ENCODE data around the gene STAG1. TPM values are rescaled to one million over a fixed set of nuclear protein-coding genes. Genes with fewer than 3 reads are reported as not detected.
"Not testable (repeated sequence)": the region's sequence is repeated elsewhere in the genome, so short reads cannot be mapped to it uniquely, and the experiment has no call there.

Gene STAG1
- polyA plus RNA-seq, 3 donors from 2014 or later = 11.8 to 22.6 (median 14.6) TPM

- Mint-ChIP-seq H3K36me3 (peaks cover 4 to 18% (median 8%) of the 10 kb centered on the region in 3 donors), H3K4me3 (no peak overlapping the region), H3K27me3 (ENCODE audit: low read depth in 3 of 3) (peaks cover 0 to 4% (median 0%) of the 10 kb centered on the region in 3 donors), H3K4me1 (no peaks in the 10 kb centered on the region), H3K9me3 (no peaks in the 10 kb centered on the region), H3K27ac (peak overlapping the region in 1 of 6 donors; percentile 30)
- no peak for DNase-seq
Measured at GRCh38 chr3:136409549-136409948, 342.6 kb downstream of the STAG1 start.

GRCh38 chr3:136404056-136404455 lies 348.1 kb downstream of the STAG1 start:
- no peak overlapping the region for H3K4me3 Mint-ChIP-seq
- no peaks in the 10 kb centered on the region for H3K4me1 Mint-ChIP-seq
- H3K27ac Mint-ChIP-seq = peak overlapping the region in 1 of 6 donors; percentile 51
- H3K36me3 Mint-ChIP-seq = peaks cover 4 to 11% (median 4%) of the 10 kb centered on the region in 3 donors
- H3K9me3 Mint-ChIP-seq = no peaks in the 10 kb centered on the region
- no peak for DNase-seq
- H3K27me3 Mint-ChIP-seq (ENCODE audit: low read depth in 3 of 3) = peaks cover 0 to 3% (median 1%) of the 10 kb centered on the region in 3 donors

GRCh38 chr3:136396916-136397315 lies 355.3 kb downstream of the STAG1 start:
- Mint-ChIP-seq H3K9me3 (no peaks in the 10 kb centered on the region), H3K4me3 (no peak overlapping the region), H3K27ac (peak overlapping the region in 1 of 6 donors; percentile 17), H3K4me1 (no peaks in the 10 kb centered on the region), H3K36me3 (peaks cover 3 to 12% (median 3%) of the 10 kb centered on the region in 3 donors), H3K27me3 (ENCODE audit: low read depth in 3 of 3) (peaks cover 0 to 1% (median 0%) of the 10 kb centered on the region in 3 donors)
- no peak for DNase-seq

GRCh38 chr3:136390574-136390973 lies 361.6 kb downstream of the STAG1 start:
- Mint-ChIP-seq H3K4me1 (no peaks in the 10 kb centered on the region), H3K27ac (no peak overlapping the region)

GRCh38 chr3:136387031-136387430 lies 365.1 kb downstream of the STAG1 start:
- H3K4me3 Mint-ChIP-seq = no peak overlapping the region

More at GRCh38 chr3:136390574-136390973, 361.6 kb downstream of the STAG1 start:
- peaks cover 0 to 3% (median 0%) of the 10 kb centered on the region in 3 donors for H3K36me3 Mint-ChIP-seq
- no peaks in the 10 kb centered on the region for H3K27me3 Mint-ChIP-seq (ENCODE audit: low read depth in 3 of 3)
- DNase-seq = no peak
- no peak overlapping the region for H3K4me3 Mint-ChIP-seq
- no peaks in the 10 kb centered on the region for H3K9me3 Mint-ChIP-seq

GRCh38 chr3:136385457-136385856 lies 366.7 kb downstream of the STAG1 start:
- peaks cover 0 to 4% (median 3%) of the 10 kb centered on the region in 3 donors for H3K36me3 Mint-ChIP-seq
- DNase-seq = no peak
- no peaks in the 10 kb centered on the region for H3K9me3 Mint-ChIP-seq
- H3K4me1 Mint-ChIP-seq = no peaks in the 10 kb centered on the region
- no peaks in the 10 kb centered on the region for H3K27me3 Mint-ChIP-seq (ENCODE audit: low read depth in 3 of 3)
- no peak overlapping the region for H3K4me3 Mint-ChIP-seq
- no peak overlapping the region for H3K27ac Mint-ChIP-seq

More at GRCh38 chr3:136387031-136387430, 365.1 kb downstream of the STAG1 start:
- peaks cover 0 to 3% (median 0%) of the 10 kb centered on the region in 3 donors for H3K36me3 Mint-ChIP-seq
- H3K4me1 Mint-ChIP-seq = no peaks in the 10 kb centered on the region
- no peak overlapping the region for H3K27ac Mint-ChIP-seq
- DNase-seq = no peak
- no peaks in the 10 kb centered on the region for H3K27me3 Mint-ChIP-seq (ENCODE audit: low read depth in 3 of 3)
- H3K9me3 Mint-ChIP-seq = no peaks in the 10 kb centered on the region

- peaks cover 7 to 13% (median 7%) of the 10 kb centered on the region in 3 donors for H3K36me3 Mint-ChIP-seq
- peaks cover 0 to 2% (median 0%) of the 10 kb centered on the region in 3 donors for H3K27me3 Mint-ChIP-seq (ENCODE audit: low read depth in 3 of 3)
- H3K9me3 Mint-ChIP-seq = peaks cover 0 to 2% (median 0%) of the 10 kb centered on the region in 6 donors
- no peak overlapping the region for H3K4me3 Mint-ChIP-seq
- H3K4me1 Mint-ChIP-seq = no peaks in the 10 kb centered on the region
- peak overlapping the region in 2 of 6 donors; percentile 3 to 28 for H3K27ac Mint-ChIP-seq
- DNase-seq = no peak
Measured at GRCh38 chr3:136381051-136381450, 371.1 kb downstream of the STAG1 start.

- peaks cover 7 to 14% (median 7%) of the 10 kb centered on the region in 3 donors for H3K36me3 Mint-ChIP-seq
- no peaks in the 10 kb centered on the region for H3K4me1 Mint-ChIP-seq
- H3K4me3 Mint-ChIP-seq = no peak overlapping the region
- H3K27me3 Mint-ChIP-seq (ENCODE audit: low read depth in 3 of 3) = peaks cover 0 to 2% (median 0%) of the 10 kb centered on the region in 3 donors
- no peak overlapping the region for H3K27ac Mint-ChIP-seq
- peaks cover 0 to 2% (median 0%) of the 10 kb centered on the region in 6 donors for H3K9me3 Mint-ChIP-seq
- no peak for DNase-seq
Measured at GRCh38 chr3:136380530-136380929, 371.6 kb downstream of the STAG1 start.

GRCh38 chr3:136378011-136378410 lies 374.2 kb downstream of the STAG1 start:
- Mint-ChIP-seq H3K36me3 (peaks cover 15 to 29% (median 23%) of the 10 kb centered on the region in 3 donors), H3K4me3 (no peak overlapping the region), H3K9me3 (peaks cover 0 to 2% (median 0%) of the 10 kb centered on the region in 6 donors), H3K27ac (no peak overlapping the region), H3K4me1 (no peaks in the 10 kb centered on the region), H3K27me3 (ENCODE audit: low read depth in 3 of 3) (peaks cover 0 to 6% (median 0%) of the 10 kb centered on the region in 3 donors)
- DNase-seq = no peak

GRCh38 chr3:136377508-136377907 lies 374.7 kb downstream of the STAG1 start:
- no peak for DNase-seq
- peaks cover 0 to 6% (median 0%) of the 10 kb centered on the region in 3 donors for H3K27me3 Mint-ChIP-seq (ENCODE audit: low read depth in 3 of 3)
- no peak overlapping the region for H3K27ac Mint-ChIP-seq
- no peak overlapping the region for H3K4me3 Mint-ChIP-seq
- H3K9me3 Mint-ChIP-seq = peaks cover 0 to 2% (median 0%) of the 10 kb centered on the region in 6 donors
- H3K36me3 Mint-ChIP-seq = peaks cover 15 to 29% (median 25%) of the 10 kb centered on the region in 3 donors
- H3K4me1 Mint-ChIP-seq = no peaks in the 10 kb centered on the region

GRCh38 chr3:136375800-136376199 lies 376.4 kb downstream of the STAG1 start:
- not testable (repeated sequence) for H3K4me1 Mint-ChIP-seq; H3K27ac Mint-ChIP-seq; H3K4me3 Mint-ChIP-seq; DNase-seq; H3K27me3 Mint-ChIP-seq (ENCODE audit: low read depth in 3 of 3); H3K9me3 Mint-ChIP-seq
- peaks cover 15 to 35% (median 22%) of the 10 kb centered on the region in 3 donors for H3K36me3 Mint-ChIP-seq

GRCh38 chr3:136366289-136366688 lies 385.9 kb downstream of the STAG1 start:
- Mint-ChIP-seq H3K27ac (peak overlapping the region in 3 of 6 donors; percentile 20 to 31 (median 21)), H3K4me3 (no peak overlapping the region), H3K9me3 (no peaks in the 10 kb centered on the region), H3K36me3 (peaks cover 0 to 25% (median 11%) of the 10 kb centered on the region in 3 donors), H3K27me3 (ENCODE audit: low read depth in 3 of 3) (no peaks in the 10 kb centered on the region), H3K4me1 (no peaks in the 10 kb centered on the region)
- DNase-seq = no peak

- Mint-ChIP-seq H3K9me3 (no peaks in the 10 kb centered on the region), H3K27me3 (ENCODE audit: low read depth in 3 of 3) (peaks cover 0 to 2% (median under 1%) of the 10 kb centered on the region in 3 donors), H3K4me3 (no peak overlapping the region), H3K4me1 (no peaks in the 10 kb centered on the region), H3K27ac (peak overlapping the region in 1 of 6 donors; percentile 20), H3K36me3 (peaks cover 20 to 32% (median 27%) of the 10 kb centered on the region in 3 donors)
- no peak for DNase-seq
Measured at GRCh38 chr3:136353461-136353860, 398.7 kb downstream of the STAG1 start.

- Mint-ChIP-seq H3K27ac (no peak overlapping the region), H3K27me3 (ENCODE audit: low read depth in 3 of 3) (peaks cover 0 to 1% (median 0%) of the 10 kb centered on the region in 3 donors), H3K36me3 (peaks cover 22 to 35% (median 27%) of the 10 kb centered on the region in 3 donors), H3K9me3 (no peaks in the 10 kb centered on the region), H3K4me3 (no peak overlapping the region), H3K4me1 (no peaks in the 10 kb centered on the region)
- no peak for DNase-seq
Measured at GRCh38 chr3:136351905-136352304, 400.3 kb downstream of the STAG1 start.

- peaks cover 22 to 35% (median 27%) of the 10 kb centered on the region in 3 donors for H3K36me3 Mint-ChIP-seq
- no peaks in the 10 kb centered on the region for H3K4me1 Mint-ChIP-seq
- H3K27ac Mint-ChIP-seq = no peak overlapping the region
- no peaks in the 10 kb centered on the region for H3K9me3 Mint-ChIP-seq
- H3K27me3 Mint-ChIP-seq (ENCODE audit: low read depth in 3 of 3) = peaks cover 0 to 1% (median 0%) of the 10 kb centered on the region in 3 donors
- H3K4me3 Mint-ChIP-seq = no peak overlapping the region
- DNase-seq = no peak
Measured at GRCh38 chr3:136351351-136351750, 400.8 kb downstream of the STAG1 start.
